Measurements from ENCODE around the gene MRGPRD. TPM values are rescaled to one million over a fixed set of nuclear protein-coding genes. Genes with fewer than 3 reads are reported as not detected.

The MRGPRD gene
- total RNA-seq, 1 experiment from 2014 or later: not detected

DNA sequence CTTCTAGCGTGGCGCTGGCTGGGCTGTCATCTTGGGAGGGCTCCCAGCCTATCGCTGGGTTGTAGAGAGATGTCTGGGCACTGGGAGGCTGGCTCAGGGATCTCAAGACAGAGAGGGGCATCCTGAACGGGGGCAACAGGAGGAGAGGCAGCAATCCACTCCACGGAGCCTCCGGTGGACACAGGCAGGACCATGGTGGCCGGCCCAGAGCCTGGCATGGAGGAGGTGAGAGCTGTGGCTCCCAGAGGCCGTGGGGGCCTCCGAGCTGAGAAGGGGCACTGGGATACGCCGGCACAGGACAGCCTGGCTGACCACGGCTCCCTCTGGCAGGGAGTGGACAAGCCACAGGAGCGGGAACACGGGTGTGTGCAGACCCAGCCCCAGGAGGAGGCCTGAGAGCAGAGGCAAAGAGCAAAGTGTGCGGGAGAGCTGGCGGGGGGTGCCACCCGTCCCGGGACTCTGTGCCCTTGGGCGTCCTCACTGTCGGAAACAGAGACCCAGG, 23.1 kb upstream of the MRGPRD start:
- no peak overlapping the region for H3K9ac ChIP-seq (ENCODE audit: low read length)
- RAD21 ChIA-PET (ENCODE audit: low non-redundant PET in 1 of 2, low total read pairs in 2 of 2, uncharacterized antibody in 2 of 2, unreplicated experiment in 2 of 2): no interaction called here
- no peak overlapping the region for H3K27ac ChIP-seq (ENCODE audit: low read depth, low read length)
- H3K79me2 ChIP-seq (ENCODE audit: insufficient read depth, low read length): no peaks in the 10 kb centered on the region
- no peaks in the 10 kb centered on the region for H3K9me2 ChIP-seq (ENCODE audit: insufficient read depth)
- DNase-seq (ENCODE audit: low read depth, low spot score): no peak
- H3K27me3 ChIP-seq (ENCODE audit: insufficient read depth, low read length): no peaks in the 10 kb centered on the region
- CTCF ChIA-PET: no interaction called here
- intact Hi-C loops (cut with micrococcal nuclease): no loop called here
- TF ChIP-seq CEBPB (IDR thresholded peaks at IDR 0.05; ENCODE audit: low read depth) (no peak), EZH2phosphoT487 (IDR thresholded peaks at IDR 0.05; ENCODE audit: borderline replicate concordance) (no peak), FOSL1 (IDR thresholded peaks at IDR 0.05; ENCODE audit: low read depth) (no peak), SP1 (IDR thresholded peaks at IDR 0.05; ENCODE audit: low read depth) (no peak), SRF (IDR thresholded peaks at IDR 0.05; ENCODE audit: low read depth) (no peak), SIN3A (IDR thresholded peaks at IDR 0.05; ENCODE audit: low read depth) (no peak), EZH2 (IDR thresholded peaks at IDR 0.05) (no peak), EGR1 (IDR thresholded peaks at IDR 0.05; ENCODE audit: low read depth) (no peak), YY1 (IDR thresholded peaks at IDR 0.05; ENCODE audit: extremely low read depth, insufficient replicate concordance, low read depth, low read length) (no peak)
- TF ChIP-seq, protein P1, sequence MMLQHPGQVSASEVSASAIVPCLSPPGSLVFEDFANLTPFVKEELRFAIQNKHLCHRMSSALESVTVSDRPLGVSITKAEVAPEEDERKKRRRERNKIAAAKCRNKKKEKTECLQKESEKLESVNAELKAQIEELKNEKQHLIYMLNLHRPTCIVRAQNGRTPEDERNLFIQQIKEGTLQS (IDR thresholded peaks at IDR 0.05): no peak
- no peaks in the 10 kb centered on the region for H3K9me3 ChIP-seq (ENCODE audit: control insufficient read depth in 1 of 2, insufficient read depth in 1 of 2, low read depth in 1 of 2, low read length in 2 of 2)
- H3K4me3 ChIP-seq (replicated peaks in 1 of 2; ENCODE audit: low read depth in 1 of 2, low read length in 2 of 2): no peak overlapping the region
- no peaks in the 10 kb centered on the region for H4K20me1 ChIP-seq (ENCODE audit: insufficient read depth)
- H2AFZ ChIP-seq (ENCODE audit: low read depth, low read length, poor library complexity, severe bottlenecking): no peak overlapping the region
- ATAC-seq: no peak
- H3K4me1 ChIP-seq (ENCODE audit: control insufficient read depth in 1 of 2, insufficient read depth in 2 of 2, low read length in 2 of 2): peaks cover 12 to 35% of the 10 kb centered on the region in 2 experiments
- no peaks in the 10 kb centered on the region for H3K36me3 ChIP-seq (ENCODE audit: control insufficient read depth in 1 of 2, insufficient read depth in 2 of 2, low read length in 2 of 2)
- BruUV-seq (replicated peaks): no TSS peak
- H3K4me2 ChIP-seq (ENCODE audit: low read length): no peak overlapping the region
- POLR2A ChIA-PET: no interaction called here

DNA sequence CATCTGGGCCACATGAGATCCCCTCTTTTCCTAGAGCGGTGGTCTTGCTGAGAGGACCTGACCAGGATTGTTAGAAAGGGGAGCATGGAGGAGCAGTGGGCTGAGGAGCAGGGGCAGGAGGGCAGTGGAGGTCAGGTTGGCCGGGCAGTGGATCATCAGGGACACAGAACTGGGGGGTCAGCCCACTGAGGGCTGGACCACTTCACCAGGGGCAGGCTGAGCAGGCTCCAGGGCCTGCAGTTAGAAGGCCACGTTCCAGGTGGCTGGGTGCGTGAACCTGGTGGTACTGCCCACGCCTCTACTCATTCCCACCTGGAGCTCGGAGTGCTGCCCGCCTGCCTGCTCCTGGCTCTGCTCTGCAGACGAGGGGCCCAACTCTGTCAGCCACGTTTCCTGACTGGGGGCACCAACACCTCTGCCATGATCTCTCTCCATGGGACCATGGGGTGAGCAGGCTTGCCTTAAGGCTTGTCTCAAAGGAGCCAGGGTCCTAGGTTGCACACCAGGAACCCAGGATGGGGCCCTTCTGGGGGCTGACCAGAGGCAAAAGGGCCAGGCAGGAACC, 22.6 kb upstream of the MRGPRD start:
- intact Hi-C loops (cut with micrococcal nuclease): no loop called here
- no peaks in the 10 kb centered on the region for H4K20me1 ChIP-seq (ENCODE audit: insufficient read depth)
- ChIA-PET CTCF (interaction anchor here (0.7 kb wide), 1 partner anchor 41 kb away, joined by 3 read pairs; no protein-coding TSS in a partner anchor), POLR2A (no interaction called here), RAD21 (ENCODE audit: low non-redundant PET in 1 of 2, low total read pairs in 2 of 2, uncharacterized antibody in 2 of 2, unreplicated experiment in 2 of 2) (no interaction called here)
- TF ChIP-seq, protein P2, sequence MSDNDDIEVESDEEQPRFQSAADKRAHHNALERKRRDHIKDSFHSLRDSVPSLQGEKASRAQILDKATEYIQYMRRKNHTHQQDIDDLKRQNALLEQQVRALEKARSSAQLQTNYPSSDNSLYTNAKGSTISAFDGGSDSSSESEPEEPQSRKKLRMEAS (IDR thresholded peaks at IDR 0.05): no peak
- no peak for TF ChIP-seq ELF1 (IDR thresholded peaks at IDR 0.05; ENCODE audit: borderline replicate concordance, low read depth)
- no peak for TF ChIP-seq SP1 (IDR thresholded peaks at IDR 0.05; ENCODE audit: low read depth)
- BruUV-seq (replicated peaks): no TSS peak
- no peak overlapping the region for H3K9ac ChIP-seq (ENCODE audit: low read length)
- H3K4me3 ChIP-seq (replicated peaks in 1 of 2; ENCODE audit: low read depth in 1 of 2, low read length in 2 of 2): no peak overlapping the region
- H3K27me3 ChIP-seq (ENCODE audit: insufficient read depth, low read length): no peaks in the 10 kb centered on the region
- peaks cover 8 to 30% of the 10 kb centered on the region in 2 experiments for H3K4me1 ChIP-seq (ENCODE audit: control insufficient read depth in 1 of 2, insufficient read depth in 2 of 2, low read length in 2 of 2)
- no peak overlapping the region for H3K27ac ChIP-seq (ENCODE audit: low read depth, low read length)
- ATAC-seq (no peak), DNase-seq (ENCODE audit: low read depth, low spot score) (no peak)
- H3K9me3 ChIP-seq (ENCODE audit: control insufficient read depth in 1 of 2, insufficient read depth in 1 of 2, low read depth in 1 of 2, low read length in 2 of 2): no peaks in the 10 kb centered on the region
- no peak overlapping the region for H3K4me2 ChIP-seq (ENCODE audit: low read length)
- H2AFZ ChIP-seq (ENCODE audit: low read depth, low read length, poor library complexity, severe bottlenecking): no peak overlapping the region
- H3K79me2 ChIP-seq (ENCODE audit: insufficient read depth, low read length): no peaks in the 10 kb centered on the region
- no peaks in the 10 kb centered on the region for H3K9me2 ChIP-seq (ENCODE audit: insufficient read depth)
- no peaks in the 10 kb centered on the region for H3K36me3 ChIP-seq (ENCODE audit: control insufficient read depth in 1 of 2, insufficient read depth in 2 of 2, low read length in 2 of 2)

Measured in HCT116 (cell line).